ENCODE results near the gene C21orf58.

Gene C21orf58

DNA sequence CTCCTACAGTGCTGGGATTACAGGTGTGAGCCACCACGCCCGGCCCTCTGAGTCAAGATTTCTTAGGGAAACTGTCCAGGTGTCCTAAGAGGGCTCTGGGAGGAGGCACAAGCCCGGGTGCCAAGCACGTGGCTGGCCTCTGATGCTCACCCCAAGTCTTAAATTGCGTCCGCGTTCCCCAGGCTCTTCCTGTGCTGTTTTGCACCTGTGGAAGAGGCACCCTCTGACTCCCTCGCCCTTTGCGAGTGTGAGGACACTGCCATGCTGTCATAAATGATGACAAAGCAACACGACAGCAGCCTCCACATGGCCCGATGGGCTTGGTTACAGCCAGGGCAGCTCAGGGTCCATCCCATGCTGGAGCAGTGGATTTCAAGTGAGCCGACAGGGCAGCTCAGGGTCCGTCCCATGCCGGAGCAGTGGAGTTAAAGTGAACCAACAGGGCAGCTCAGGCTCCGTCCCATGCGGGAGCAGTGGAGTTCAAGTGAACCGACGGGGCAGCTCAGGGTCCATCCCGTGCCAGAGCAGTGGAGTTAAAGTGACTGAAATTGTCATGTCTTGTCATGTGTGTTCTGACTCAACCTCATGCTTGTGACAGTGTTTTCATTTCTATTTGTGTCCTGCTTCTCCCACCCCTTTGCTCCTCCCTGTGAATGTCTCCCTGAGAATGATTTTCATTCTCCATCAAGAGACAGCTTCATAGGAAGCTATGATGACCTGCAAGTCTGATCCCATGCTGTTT, 34.2 kb upstream of the C21orf58 start:
- TF ChIP-seq, protein P1, sequence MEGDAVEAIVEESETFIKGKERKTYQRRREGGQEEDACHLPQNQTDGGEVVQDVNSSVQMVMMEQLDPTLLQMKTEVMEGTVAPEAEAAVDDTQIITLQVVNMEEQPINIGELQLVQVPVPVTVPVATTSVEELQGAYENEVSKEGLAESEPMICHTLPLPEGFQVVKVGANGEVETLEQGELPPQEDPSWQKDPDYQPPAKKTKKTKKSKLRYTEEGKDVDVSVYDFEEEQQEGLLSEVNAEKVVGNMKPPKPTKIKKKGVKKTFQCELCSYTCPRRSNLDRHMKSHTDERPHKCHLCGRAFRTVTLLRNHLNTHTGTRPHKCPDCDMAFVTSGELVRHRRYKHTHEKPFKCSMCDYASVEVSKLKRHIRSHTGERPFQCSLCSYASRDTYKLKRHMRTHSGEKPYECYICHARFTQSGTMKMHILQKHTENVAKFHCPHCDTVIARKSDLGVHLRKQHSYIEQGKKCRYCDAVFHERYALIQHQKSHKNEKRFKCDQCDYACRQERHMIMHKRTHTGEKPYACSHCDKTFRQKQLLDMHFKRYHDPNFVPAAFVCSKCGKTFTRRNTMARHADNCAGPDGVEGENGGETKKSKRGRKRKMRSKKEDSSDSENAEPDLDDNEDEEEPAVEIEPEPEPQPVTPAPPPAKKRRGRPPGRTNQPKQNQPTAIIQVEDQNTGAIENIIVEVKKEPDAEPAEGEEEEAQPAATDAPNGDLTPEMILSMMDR (conservative IDR thresholded peaks at IDR 0.05; ENCODE audit: low read length): no peak
- no peak for DNase-seq (ENCODE audit: low read depth)
- H3K4me3 ChIP-seq (ENCODE audit: low read length): no peak overlapping the region

DNA sequence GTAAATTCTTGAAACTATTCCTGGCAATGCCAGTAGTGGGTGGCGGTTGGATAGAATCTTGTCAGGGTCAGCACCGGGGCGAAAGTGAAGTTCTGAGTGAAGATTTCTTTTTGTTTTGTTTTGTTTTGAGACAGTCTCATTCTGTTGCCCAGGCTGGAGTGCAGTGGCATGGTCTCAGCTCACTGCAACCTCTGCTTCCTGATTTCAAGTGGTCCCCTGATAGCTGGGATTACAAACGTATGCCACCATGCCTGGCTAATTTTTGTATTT, 33.6 kb upstream of the C21orf58 start:
- DNase-seq (ENCODE audit: low read depth): no peak
- TF ChIP-seq, protein P1 (conservative IDR thresholded peaks at IDR 0.05; ENCODE audit: low read length): no peak
- H3K4me3 ChIP-seq (ENCODE audit: low read length): no peak overlapping the region

DNA sequence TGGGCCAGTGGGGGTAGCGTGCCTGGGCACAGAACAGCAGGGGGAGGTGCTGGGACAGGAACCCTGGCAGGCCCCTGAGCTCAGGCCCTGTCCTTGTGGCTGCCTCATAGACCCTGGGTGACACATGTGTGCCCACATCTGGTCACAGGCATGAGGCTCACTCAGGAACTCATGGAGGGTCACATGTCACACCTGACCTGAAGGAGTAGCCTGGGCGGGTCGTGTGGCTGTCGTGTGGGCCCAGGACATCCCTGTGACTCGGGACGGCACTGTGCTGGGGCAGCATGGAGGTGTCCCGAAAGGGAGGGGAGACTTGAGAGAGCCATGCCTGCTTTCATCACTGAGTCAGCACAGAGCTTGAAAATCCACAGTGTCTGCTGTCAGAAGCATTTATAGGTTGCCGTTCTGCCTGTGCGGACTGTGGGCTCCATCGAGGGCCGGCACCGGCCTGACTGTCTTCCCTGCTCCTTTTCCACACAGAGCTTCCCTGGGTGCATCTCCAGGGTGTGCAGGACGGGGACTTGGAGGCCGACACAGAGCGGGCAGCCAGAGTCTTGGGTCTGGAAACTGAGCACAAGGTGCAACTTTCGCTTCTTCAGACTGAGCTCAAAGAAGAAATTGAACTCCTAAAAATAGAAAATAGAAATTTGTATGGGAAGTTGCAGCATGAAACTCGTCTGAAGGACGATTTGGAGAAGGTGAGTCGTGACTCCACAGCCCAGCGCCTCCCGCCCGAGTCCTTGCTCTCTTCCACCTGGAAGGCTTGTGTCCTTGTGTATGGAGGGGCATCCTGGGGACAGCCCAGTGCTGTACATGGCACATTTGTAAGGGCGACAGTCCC, 33.0 kb upstream of the C21orf58 start:
- TF ChIP-seq, protein P1 (conservative IDR thresholded peaks at IDR 0.05; ENCODE audit: low read length): no peak
- no peak for DNase-seq (ENCODE audit: low read depth)
- no peak overlapping the region for H3K4me3 ChIP-seq (ENCODE audit: low read length)

DNA sequence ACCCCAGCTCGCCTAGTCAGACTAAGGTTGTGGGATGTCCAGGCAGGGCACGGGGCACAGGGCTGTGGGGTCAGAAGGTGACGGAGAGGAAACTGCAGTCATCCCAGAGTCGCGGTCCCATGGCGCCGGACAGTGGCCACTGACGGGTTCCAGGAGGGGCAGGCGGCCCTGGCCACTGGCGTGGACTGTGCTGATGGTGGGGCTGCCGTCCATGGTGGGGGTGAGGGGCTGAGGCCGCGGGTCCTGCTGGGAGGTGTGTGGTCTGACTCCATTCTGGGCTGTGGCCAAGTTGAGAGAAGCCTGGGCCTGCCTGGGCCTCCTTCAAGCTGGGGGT, 32.3 kb upstream of the C21orf58 start:
- no peak for DNase-seq (ENCODE audit: low read depth)
- TF ChIP-seq, protein P1 (conservative IDR thresholded peaks at IDR 0.05; ENCODE audit: low read length): no peak
- no peak overlapping the region for H3K4me3 ChIP-seq (ENCODE audit: low read length)

DNA sequence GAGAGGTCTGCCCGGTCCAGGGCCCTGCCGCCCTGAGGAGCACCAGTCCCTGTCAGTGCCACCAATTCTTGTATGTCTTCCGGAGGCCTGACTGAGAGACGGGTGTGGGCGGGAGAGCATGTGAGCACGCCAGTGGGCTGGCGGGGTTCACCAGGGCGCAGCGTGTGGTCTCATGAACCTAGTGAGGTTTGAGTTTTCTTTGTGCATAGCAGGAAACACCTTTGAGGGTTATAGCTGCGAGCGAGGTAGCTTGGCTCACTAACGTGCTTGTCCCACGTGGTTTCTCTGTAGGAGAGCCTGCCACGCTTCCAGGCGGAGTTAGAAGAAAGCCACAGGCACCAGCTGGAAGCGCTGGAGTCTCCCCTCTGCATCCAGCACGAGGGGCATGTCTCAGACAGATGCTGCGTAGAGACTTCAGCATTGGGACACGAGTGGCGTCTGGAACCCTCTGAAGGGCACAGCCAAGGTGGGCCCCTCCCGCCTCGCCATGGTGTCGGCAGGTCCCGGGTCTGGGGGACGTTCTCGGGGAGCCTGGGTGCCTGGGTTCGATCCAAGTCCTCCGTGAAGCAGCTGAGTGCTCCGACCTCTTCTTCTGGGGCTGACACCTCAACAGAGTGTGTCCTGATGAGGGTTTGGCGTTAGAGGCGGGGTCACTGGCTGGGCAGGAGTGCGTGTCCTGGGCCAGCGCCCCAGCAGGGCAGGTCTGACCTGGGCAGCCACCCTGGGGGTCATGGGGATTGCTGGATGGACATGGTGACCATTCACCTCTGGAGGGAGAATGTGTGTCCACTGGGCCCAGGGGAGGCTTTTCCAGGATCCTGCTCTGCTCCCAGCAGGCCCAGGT, 31.7 kb upstream of the C21orf58 start:
- TF ChIP-seq, protein P1 (conservative IDR thresholded peaks at IDR 0.05; ENCODE audit: low read length): no peak
- no peak overlapping the region for H3K4me3 ChIP-seq (ENCODE audit: low read length)
- no peak for DNase-seq (ENCODE audit: low read depth)

DNA sequence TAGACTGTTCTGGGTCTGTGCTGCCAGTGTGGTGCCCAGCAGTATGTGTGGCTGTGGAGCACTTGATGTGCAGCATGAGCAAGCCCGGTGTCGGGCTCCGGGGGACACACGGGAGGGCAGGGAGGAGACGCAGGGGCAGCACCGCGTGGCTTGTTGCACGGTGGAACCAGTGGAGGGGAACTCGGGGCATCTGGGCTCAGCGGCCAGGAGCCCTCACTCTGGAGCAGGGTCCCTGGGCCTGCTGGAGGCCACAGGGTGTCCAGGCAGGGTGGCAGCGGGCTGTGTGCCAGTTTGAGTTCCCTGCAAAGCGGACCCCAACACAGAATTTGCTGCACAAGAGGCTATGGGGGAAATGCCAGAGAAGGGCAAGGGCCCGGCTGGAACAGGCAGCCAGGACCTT, 30.8 kb upstream of the C21orf58 start:
- no peak overlapping the region for H3K4me3 ChIP-seq (ENCODE audit: low read length)
- TF ChIP-seq, protein P1 (conservative IDR thresholded peaks at IDR 0.05; ENCODE audit: low read length): no peak
- DNase-seq (ENCODE audit: low read depth): no peak
